ENCODE measurements around the gene ATP6V0D1.
"Not testable (repeated sequence)": the region's sequence is repeated elsewhere in the genome, so short reads cannot be mapped to it uniquely, and the experiment has no call there.

Gene ATP6V0D1

DNA sequence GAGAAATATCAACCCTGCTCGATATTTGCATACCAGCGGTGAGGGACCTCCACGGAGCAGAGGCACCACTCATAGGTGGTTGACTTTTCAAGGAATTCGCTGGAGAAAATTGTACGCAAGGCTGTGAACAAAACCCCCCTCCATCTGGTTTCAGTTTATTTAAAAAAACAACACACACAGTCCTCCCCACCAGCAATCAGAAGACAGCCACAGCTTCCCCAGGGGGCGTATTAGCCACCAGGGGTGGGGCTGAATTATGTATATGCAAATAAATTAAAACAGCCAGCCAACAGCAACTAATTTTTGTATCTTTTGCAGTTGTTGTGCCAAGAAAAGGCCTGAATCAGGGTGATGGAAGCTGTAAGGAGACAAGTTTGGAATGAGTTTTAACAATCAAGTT is 55.9 kb downstream of the ATP6V0D1 start:
- no peak for DNase-seq

DNA sequence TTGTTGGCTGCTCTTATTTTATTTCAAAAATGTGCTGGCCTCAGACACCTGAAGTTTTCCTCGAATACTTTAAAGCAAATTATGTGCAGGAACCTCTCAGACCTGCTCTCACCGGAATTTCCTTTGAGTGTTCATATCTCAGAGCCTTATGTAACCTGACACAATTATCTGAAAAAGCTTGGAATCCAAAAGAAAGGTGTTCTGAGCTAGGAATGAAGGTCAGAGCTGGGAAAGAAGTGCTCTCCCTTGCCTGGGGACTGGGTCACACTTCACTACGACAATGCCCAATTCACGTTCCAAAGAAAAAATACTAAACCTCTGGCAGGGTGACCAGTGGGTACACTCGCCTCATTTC is 56.7 kb downstream of the ATP6V0D1 start:
- DNase-seq, result no peak

DNA sequence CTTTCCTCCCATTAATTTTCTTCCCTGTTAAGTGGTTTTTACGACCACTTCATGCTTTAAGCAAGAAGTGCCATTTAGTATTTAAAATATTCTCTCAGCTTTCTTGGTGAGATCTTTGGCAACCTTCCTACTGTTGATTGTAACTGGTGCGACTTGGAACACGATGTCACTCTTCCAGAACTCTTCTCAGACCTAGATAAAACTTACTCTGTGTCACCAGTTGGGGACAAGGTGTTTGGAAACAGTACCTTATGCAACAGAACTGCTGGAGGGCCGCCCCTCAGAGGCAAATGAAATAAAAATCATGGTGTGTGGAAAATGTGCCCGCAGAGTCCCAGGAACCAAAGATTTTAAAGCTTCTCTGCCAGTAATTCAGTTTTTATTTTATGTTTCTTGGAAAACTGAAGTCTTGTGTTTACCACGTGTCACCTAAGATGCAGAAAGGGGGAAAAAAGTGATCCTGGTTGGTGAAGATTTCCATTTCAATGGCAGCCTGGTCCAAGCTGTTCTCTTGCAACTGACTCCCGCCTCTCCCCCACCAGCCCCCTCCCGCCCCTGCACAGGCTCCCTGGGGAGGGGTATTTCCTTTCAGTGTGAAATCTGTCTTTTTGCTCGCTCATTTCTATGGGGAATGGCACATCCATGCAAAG is 57.2 kb downstream of the ATP6V0D1 start:
- no peak for DNase-seq

DNA sequence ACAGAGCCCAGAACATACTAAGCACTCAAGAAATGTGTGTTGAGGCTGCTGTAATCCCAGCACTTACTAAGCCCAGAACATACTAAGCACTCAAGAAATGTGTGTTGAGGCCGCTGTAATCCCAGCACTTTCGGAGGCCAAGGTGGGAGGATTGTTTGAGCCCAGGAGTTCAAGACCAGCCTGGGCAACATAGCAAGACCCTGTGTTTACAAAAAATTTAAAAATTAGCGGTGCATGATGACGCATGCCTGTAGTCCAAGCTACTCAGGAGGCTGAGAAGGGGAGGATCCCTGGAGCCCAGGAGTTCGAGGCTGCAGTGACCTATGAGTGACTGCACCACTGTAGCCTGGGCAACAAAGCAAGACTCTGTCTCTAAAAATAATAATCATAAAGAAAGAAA is 57.9 kb downstream of the ATP6V0D1 start:
- DNase-seq, result no peak

DNA sequence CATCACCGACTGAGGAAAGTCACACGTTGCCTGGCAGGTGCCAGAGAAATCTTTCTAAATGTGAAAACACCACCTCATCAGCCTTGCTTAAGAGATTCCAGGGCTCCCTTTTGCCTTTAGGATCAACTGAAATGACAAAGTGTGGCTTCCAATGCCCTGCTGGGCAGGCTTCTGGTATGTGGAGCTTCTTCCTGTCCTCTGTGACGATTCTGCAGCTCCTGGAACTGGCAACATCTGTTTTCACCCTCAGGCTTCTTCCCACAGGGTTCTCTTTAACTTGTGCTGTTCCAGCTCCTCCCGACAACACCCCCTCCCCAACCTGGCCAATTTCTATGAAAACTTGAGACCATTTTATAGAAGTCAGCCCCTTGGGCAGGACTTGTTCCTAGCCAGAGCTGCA is 59.9 kb downstream of the ATP6V0D1 start:
- DNase-seq, result no peak

DNA sequence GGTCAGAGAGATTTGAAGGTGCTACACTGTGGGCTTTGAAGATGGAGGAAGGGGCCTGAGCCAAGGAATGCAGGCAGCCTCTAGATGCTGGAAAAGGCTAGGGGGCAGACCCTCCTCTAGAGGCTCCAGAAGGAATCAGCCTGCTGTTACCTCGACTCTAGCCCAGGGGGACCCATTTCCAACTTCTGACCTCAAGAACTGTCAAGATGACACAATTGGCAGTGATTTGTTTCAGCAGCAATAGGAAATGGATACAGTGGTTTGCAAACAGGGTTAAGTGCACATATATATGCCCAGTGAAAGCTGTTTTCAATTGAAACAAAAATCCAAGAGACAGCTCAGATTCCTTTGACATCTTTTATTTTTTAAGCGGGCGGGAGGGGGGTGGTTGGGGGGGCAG is 61.0 kb downstream of the ATP6V0D1 start:
- no peak for DNase-seq

DNA sequence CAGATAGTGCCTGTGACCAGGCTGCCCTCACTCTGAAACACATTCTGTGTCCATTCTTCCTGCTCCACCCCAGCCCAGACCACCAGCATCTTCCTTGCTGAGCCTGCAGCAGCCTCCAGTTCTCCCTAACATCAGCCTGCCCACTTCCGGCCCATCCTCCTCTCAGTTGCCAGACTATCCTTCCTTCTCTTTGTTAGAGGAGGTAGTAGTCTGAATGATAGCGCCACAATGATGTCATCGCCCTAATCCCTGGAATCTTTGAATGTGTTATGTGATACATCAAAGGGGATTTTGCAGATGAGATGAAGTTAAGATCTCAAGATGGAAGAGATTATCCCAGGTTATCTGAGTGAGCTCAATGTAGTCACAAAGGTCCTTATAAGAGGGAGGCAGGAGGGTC is 61.5 kb downstream of the ATP6V0D1 start:
- no peak for DNase-seq

DNA sequence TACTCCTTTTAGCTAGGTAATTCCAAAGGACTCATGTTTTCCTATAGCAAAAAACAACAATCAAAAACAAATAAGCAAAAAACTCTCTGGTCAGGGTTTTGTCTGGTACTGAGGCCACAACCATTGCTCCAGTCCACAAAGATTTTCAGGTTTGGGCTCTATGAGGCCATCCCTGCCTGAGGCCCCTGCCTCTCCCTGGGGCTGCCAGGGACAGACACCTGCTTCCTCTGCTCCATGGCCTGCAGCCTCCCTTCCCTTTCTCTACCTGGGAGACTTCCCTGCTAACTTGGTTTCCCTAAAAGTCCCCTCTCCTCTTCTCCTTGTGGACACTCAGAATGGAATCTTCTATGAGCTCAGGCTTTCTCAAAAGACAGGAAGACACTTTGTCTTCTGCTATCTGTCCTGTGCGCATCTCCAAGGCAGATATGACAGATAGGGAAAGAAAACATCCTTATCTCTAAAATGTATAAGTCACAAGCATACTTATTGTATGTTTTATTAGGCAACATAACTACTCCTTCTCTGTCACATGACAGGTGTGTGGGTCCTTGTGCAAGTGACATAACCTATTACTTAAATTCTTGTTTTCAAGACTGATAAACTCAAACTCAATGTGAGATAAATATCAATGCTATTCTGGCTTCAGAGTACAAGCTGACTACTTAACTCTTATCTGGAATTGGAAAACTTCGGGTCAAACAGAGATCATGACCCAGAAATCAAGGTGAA is 63.5 kb downstream of the ATP6V0D1 start:
- no peak for DNase-seq

DNA sequence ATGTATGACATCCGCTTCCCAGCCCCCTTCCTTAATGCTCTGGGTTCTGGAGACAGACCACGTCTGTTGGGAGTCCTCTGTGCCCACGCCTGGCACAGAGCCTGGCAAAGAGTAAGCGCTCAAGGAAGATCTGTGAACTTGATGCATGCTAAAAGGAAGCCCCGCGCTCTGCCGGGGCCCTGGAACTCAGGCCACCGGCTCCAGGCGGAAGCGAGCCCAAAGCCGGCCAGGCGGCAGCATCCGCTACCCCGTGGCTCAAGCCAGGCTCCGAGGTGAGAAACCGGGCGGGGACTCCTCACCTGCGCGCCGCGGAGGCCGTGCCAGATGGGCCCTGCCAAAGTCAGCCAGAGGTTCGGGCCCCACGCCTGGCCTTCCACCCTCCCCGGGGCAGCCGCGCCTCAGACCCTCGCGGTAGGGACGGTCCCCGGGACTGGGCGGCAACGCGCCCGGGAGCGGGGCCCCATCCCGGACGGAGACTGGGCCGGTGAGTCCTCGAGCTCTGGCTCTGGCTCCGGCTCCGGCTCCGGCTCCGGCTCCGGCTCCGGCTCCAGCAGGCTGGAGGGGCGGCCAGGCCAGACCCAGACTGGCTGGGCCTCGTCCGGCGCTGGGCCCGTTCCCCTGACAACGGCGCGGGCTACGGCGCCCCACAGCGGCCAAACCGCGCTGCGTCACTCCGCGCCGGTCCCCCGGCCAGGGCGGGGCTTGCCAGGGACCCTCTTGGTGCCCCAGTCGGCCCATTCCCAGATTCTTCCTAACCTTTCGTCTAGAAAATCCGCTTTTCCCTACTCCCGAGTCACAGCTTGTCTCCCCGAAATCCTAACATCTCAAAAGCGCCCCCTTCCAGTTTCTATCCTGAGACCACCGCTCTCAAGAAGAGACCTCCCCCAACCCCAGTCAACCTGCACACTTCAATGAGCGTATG is 64.8 kb downstream of the ATP6V0D1 start, which contains the start of gene ZDHHC1:
TSS of gene ZDHHC1 (minus strand) at position 606 of the 922 bp plus-strand sequence. CDS start 8,702 bp downstream, outside the sequence.
- DNase-seq, result no peak

DNA sequence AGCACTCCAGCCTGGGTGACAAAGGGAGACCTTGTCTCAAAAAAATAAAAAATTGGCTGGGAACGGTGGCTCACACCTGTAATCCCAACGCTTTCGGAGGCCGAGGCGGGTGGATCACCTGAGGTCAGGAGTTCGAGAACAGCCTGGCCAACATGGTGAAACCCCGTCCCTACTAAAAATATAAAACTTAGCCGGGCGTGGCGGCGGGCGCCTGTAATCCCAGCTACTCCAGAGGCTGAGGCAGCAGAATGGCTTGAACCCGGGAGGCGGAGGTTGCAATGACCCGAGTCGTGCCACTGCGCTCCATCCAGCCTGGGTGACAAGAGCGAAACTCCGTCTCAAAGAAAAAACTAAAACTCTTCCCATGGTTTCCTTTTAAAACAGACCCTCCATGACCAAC is 65.5 kb downstream of the ATP6V0D1 start:
- not testable (repeated sequence) for DNase-seq

DNA sequence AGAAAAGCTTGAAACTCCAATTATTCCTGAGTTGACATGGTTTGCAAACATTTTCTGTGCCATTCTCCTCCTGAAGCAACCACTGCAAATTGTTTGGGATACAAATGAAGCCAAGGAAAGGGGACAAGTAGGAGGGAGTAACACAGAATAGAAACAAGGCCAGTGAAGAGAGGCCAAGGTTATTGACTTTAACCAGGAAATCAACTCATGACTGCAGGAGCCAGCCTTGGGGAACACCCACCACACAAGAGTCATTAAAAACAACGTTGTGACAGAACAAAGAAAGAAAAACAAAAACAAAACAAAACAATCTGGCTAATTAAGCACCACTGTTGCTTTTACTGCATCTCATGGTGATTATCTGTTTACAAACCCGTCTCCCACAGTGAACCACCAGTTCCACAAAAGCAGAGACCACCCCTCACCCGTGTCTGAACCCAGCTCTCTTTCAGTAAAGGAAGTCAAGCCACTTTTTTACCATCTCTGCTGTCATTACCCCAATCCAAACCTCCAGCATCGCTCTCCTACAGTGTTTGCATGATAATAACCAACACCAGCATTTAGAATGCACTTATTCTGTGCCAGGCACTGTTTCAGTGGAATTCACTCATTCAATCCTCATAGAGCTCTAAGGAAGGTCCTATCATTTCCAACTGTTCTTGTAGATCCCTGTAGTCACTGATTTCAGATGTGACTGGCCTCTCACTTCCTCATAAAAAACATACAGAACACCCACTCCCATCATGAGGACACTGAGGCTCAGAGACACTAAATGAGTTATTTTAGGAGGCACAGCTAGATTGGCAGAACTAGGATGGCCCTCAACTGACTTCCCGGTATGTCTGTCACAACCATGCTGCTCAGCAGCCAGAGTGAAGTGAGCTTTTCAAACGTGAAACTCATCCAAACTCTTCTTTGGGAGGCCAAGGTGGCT is 66.7 kb downstream of the ATP6V0D1 start:
- DNase-seq, result no peak

DNA sequence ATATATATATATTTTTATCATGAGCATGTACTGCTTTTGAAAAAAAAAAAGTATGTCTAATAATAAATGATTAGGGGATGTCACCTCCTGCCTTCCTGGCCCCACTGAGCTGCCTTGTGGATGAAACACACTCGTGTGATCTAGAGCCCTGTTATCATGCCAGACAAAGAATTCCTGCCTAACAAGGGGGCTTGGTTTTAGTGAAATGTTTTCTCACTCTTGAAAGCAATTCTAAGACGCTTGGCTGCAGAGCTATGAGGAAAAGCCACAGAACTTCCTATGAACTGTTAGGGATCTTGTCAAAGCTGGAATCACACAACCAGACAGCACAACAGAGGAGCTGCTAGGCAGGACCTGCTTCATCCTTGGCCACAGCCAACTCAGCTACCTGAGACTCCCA is 68.7 kb downstream of the ATP6V0D1 start:
- no peak for DNase-seq

DNA sequence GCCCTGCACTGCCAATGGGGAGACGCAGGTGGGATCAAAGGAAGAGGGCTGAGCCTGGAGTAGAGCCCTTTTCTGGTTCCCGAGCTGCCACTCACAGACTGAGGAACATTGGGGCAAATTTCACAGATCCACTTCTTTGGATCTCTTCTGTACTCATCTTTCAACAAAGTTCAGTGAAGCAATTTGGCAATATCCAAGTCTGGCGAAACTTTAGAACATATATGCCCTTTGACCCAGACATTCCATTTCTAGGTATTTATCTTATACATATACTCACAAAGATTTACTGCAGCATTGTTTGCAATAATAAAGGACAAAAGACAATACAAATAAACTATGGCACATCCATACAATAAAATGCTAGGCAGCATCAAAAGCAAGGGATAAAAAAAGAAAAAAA is 69.6 kb downstream of the ATP6V0D1 start:
- DNase-seq, result no peak

DNA sequence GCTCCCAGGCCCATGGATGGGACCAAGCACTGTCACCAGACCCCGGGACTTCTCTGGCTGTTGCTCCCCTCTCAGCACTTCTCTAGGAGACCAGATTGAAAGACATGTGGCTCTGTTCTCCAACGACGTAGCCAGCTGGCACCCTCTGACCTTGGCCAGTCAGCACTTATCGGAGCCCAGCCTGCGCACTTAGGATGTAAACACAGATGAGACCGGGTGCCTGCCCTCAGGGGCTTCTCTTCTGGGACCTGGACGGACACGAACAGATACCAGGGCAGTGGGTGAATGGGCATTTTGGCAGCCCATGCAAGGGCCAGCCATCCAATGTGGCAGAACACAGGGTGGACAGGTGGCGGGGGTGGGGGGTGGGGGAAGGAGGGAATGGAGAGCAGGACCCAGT is 71.3 kb downstream of the ATP6V0D1 start:
- no peak for DNase-seq

DNA sequence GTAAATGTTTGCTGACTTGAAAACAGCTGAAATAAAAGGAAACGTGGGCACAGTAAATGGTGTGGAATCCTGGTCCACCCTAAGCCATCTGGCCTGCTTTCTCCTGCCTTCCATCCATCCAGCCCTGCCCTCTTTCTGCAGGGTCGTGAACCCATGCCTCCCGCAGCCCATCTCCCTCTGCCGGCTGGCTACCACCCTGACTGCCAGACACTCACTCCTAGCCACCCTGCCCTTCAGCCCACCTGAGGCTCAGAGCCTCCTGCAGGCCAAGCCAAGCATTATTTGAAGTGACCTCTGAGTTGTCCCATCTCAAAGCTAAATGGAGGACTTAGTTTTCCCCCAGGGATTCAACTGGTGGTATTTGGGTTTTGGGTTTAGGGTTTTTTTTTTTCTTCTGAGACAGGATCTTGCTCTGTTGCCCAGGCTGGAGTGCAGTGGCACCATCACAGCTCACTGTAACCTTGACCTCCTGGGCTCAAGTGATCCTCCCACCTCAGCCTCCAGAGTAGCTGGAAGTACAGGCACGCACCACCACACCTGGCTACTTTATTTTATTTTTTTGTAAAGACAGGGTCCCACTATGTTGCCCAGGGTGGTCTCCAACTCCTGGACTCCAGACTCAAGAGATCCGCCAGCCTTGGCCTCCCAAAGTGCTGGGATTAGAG is 73.0 kb downstream of the ATP6V0D1 start:
- no peak for DNase-seq

DNA sequence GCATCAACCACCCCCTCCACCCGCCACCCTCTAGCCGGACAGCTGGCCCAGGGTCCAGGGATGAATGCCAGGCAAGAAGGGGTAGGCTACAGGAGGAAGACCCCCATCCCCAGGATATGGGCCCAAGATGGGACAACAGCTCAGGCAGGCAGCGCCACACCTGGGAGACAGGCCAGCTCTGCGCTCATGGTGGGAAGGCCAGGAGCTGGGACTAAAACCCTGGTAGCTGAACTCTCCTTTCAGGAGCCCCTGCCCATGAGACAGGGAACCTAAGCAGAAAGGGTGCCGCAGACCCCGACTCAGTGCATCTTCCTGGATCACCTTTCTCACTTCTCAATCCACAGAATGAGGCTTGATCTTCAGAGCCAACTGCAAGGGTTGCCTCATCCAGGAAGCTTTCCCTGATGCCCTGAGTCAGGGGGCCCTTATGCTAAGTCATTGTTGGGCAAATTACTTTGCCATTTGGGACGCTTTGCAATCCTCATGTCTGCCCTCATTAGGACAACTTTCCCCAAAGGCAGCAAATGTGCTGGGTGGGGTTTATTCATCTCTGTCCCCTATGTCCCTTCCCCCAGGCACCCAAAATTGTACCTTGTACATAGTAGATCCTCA is 73.7 kb downstream of the ATP6V0D1 start:
- no peak for DNase-seq

DNA sequence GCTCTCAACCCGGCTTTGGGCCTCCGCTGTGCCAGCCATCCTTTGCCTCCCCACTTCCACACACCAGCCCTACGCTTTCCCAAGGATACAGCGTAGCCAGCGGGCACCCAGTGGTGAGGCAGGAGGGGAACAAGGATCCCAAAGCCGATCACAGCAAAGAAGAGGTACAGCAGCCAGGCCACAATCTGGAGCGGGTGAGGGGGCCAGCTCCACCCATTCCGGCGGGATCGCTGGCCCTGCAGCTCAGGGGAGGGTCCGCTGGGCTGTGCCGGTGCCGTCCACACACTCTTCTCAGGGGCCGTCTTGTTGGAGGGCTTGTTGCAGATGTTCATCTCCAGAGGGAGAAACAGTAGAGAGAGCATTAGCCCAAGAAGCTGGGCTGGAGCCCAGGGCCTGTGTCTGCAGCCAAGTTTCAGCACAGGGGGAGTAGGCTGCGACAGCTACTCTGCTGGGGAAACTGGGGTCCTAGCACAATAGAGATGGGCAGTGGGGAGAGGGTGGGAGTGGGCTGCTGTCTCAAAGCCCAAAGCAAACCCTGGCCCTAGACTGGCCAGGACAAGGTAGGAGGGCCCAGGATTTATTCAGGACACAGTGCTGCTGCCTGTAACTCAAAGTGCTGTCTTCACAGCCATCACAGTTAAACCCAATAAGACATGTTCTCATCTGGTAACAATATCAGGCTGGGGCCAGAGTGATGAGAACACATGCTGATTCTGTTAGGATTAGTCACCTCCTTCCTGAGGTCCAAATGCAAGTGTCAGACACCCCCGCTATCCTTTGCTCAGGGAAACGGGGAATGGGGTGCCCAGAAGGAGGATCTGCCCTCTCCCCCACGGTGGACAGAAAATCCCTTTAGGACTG is 74.6 kb downstream of the ATP6V0D1 start:
- no peak for DNase-seq

DNA sequence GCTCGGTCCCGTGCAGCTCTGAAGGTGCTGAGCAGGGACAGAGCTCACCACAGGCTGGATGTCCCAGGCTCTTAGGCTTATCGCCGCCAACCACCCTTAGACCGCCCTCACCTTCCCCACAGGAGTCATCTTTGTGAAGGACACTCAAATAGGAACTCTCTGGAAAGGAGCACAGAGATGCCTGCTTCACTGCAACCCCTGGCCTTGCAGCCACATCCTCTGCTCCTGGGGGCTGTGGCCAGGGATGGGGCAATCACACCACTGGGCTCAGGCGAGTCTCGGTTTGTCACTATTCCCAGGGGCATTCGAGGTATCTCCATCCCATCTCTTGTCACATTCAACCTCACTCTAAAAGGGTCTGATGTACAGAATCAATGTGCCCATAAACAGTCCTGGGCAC is 75.6 kb downstream of the ATP6V0D1 start:
- DNase-seq, result no peak

DNA sequence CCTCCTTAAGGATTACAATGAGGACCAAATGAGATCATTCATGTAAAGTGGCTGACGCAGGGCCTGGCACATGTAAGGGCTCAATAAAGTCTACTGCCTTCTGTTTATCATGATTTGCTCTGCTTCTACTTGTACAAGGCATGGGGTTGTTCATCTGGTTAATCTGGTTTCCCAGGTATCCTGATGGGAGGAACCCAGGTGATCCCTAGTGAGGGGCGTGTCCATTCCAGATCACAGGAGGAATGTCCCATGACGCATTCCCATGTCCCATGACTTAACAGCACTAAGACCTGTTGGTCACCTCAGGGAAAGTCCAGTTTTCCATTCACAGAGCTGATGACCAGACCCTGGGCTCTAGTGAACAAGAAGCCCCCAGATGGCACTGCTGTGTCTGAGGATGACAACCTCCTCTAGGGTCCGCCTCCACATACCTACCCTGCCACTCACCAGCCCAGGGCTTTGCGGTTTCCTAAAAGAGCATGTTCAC is 76.2 kb downstream of the ATP6V0D1 start:
- DNase-seq, result no peak

DNA sequence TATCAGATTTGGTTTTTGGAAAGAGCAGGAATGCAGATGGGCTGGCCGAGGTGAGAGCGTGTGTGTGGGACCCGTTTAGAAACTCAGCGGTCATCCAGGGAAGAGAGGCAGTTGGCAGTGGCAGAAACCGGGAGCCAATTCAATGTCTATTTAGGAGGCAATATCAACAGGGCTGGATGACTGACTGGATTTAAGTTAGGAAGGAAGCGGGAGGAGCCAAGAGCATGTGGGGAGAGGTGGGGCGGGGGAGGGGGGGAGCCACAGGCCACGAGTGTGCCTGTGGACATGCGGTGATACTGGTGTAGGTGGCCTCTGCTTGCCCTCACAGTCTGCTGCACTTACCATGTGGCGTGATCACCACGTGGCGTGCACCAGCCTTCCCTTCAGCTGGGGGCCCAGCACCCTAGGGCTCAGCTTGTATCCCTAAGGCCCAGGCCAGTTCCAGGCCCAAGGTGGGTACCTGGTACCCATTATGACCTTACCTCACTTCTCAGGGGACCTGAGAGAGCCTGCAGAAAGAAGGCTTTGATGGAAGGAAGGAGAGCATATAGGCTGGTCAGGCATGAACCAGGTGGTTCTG is 76.9 kb downstream of the ATP6V0D1 start:
- DNase-seq, result no peak

All from DMS 273 treated with DMSO at 0.1 percent for 48 hours (cell line).